HCT116 (cell line): ENCODE data around the gene ARL8B. TPM values are rescaled to one million over a fixed set of nuclear protein-coding genes. Genes with fewer than 3 reads are reported as not detected.

Experiments used
- ATAC-seq: fragments of 200-7000 bp; cut with Tn5 transposase; 2 replicates; pipeline ENCODE4 v1.9.1; 2020; ENCODE audit warnings: mild to moderate bottlenecking, moderate library complexity
- BruUV-seq: library from RNA; stranded (reverse); fragments of 400-500 nt; replicated peaks from 2 replicates; lab custom pipeline; 2021; lab: Mats Ljungman, UMichigan
- CTCF ChIA-PET: fragments of 300-600 bp; sonication (Branson Sonifier 250); formaldehyde crosslinking; loops from one replicate; lab custom pipeline; 2021; ENCODE audit warnings: antibody characterized with exemption; lab: Charles Lee
- POLR2A ChIA-PET: fragments of 300-600, 350-600 bp; sonication (Branson Sonifier 250); formaldehyde crosslinking; loops from one replicate; lab custom pipeline; 2021; ENCODE audit warnings: antibody characterized with exemption; lab: Charles Lee
- RAD21 ChIA-PET, 2 experiments: fragments of 300-600 bp; sonication (Branson Sonifier 250); formaldehyde crosslinking; loops; one replicate each; lab custom pipeline; 2023; ENCODE audit warnings: low total read pairs in 2 of 2; ENCODE audit not compliant: uncharacterized antibody in 2 of 2, unreplicated experiment in 2 of 2, low non-redundant PET in 1 of 2; lab: Charles Lee
- DNase-seq: peaks from one replicate; pipeline ENCODE4 v3.0.0-alpha.2; 2010; ENCODE audit warnings: low read depth, low spot score
- H2AFZ ChIP-seq: fragments of 200-600 bp; shearing (Covaris generic), sonication (generic); 2 replicates; pipeline ENCODE4 v1.6.1; 2017; ENCODE audit warnings: low read depth, mixed run types, mixed read lengths, antibody characterized with exemption, low read length; ENCODE audit not compliant: poor library complexity, severe bottlenecking
- H3K27ac ChIP-seq: 2 replicates; pipeline ENCODE4 v1.5.1; 2012; ENCODE audit warnings: low read depth, low read length
- H3K27me3 ChIP-seq: fragments of 200-600 bp; sonication (generic); 2 replicates; pipeline ENCODE4 v1.6.1; 2016; ENCODE audit warnings: mixed run types, low read length, mixed read lengths; ENCODE audit not compliant: insufficient read depth
- H3K36me3 ChIP-seq, 2 experiments: fragments of 200-500 bp in 1 of 2; fragments of 200-600 bp in 1 of 2; sonication (Bioruptor generic) in 1 of 2; sonication (generic) in 1 of 2; 2 replicates each; pipeline versions ENCODE4 v1.5.1 to v1.6.1; 2014 to 2016; ENCODE audit warnings: low read length in 2 of 2, inconsistent platforms in 1 of 2, mixed read lengths in 1 of 2, mixed run types in 1 of 2; ENCODE audit not compliant: insufficient read depth in 2 of 2, control insufficient read depth in 1 of 2
- H3K4me1 ChIP-seq, 2 experiments: fragments of 200-600 bp in 1 of 2; sonication (generic) in 1 of 2; 2 replicates each; pipeline versions ENCODE4 v1.5.1 to v1.6.1; 2012 to 2017; ENCODE audit warnings: low read length in 2 of 2, inconsistent platforms in 1 of 2, mild to moderate bottlenecking in 1 of 2, mixed read lengths in 1 of 2, mixed run types in 1 of 2, moderate library complexity in 1 of 2; ENCODE audit not compliant: insufficient read depth in 2 of 2, control insufficient read depth in 1 of 2
- H3K4me2 ChIP-seq: fragments of 200-600 bp; sonication (generic); 2 replicates; pipeline ENCODE4 v1.6.1; 2017; ENCODE audit warnings: mixed run types, low read length, mixed read lengths
- H3K4me3 ChIP-seq, 2 experiments: fragments of 200-600 bp in 1 of 2; sonication (generic) in 1 of 2; replicated peaks in 1 of 2; 2 replicates each; pipeline ENCODE4 v1.5.1; 2011 to 2016; ENCODE audit warnings: low read length in 2 of 2, control low read depth in 1 of 2, low read depth in 1 of 2, mild to moderate bottlenecking in 1 of 2, mixed read lengths in 1 of 2, mixed run types in 1 of 2
- H3K79me2 ChIP-seq: fragments of 200-600 bp; sonication (generic); 2 replicates; pipeline ENCODE4 v1.6.1; 2017; ENCODE audit warnings: mild to moderate bottlenecking, mixed run types, low read length, moderate library complexity, mixed read lengths; ENCODE audit not compliant: insufficient read depth
- H3K9ac ChIP-seq: fragments of 200-600 bp; sonication (generic); 2 replicates; pipeline ENCODE4 v1.6.1; 2016; ENCODE audit warnings: low read length, mixed read lengths
- H3K9me2 ChIP-seq: fragments of 200-600 bp; sonication (generic), shearing (Covaris generic); 2 replicates; pipeline ENCODE4 v1.6.1; 2017; ENCODE audit warnings: mixed run types, mild to moderate bottlenecking, moderate library complexity; ENCODE audit not compliant: insufficient read depth
- H3K9me3 ChIP-seq, 2 experiments: fragments of 200-500 bp in 1 of 2; fragments of 200-600 bp in 1 of 2; sonication (Bioruptor generic) in 1 of 2; sonication (generic) in 1 of 2; 2 replicates each; pipeline ENCODE4 v1.6.1; 2014 to 2017; ENCODE audit warnings: low read length in 2 of 2, mixed read lengths in 2 of 2, inconsistent platforms in 1 of 2, low read depth in 1 of 2, mild to moderate bottlenecking in 1 of 2, mixed run types in 1 of 2, moderate library complexity in 1 of 2; ENCODE audit not compliant: control insufficient read depth in 1 of 2, insufficient read depth in 1 of 2
- H4K20me1 ChIP-seq: fragments of 200-600 bp; sonication (generic), shearing (Covaris generic); 2 replicates; pipeline ENCODE4 v1.6.1; 2017; ENCODE audit warnings: mixed run types, mild to moderate bottlenecking, moderate library complexity; ENCODE audit not compliant: insufficient read depth
- CBX3 ChIP-seq: IDR thresholded peaks from 2 replicates; pipeline ENCODE4 v1.6.1; 2012; ENCODE audit warnings: low read depth
- CEBPB ChIP-seq: IDR thresholded peaks from 2 replicates; pipeline ENCODE4 v1.6.1; 2012; ENCODE audit warnings: low read depth
- EGR1 ChIP-seq: IDR thresholded peaks from 2 replicates; pipeline ENCODE4 v1.6.1; 2012; ENCODE audit warnings: low read depth
- ELF1 ChIP-seq: IDR thresholded peaks from 2 replicates; pipeline ENCODE4 v1.6.1; 2012; ENCODE audit warnings: low read depth, borderline replicate concordance
- JUND ChIP-seq: IDR thresholded peaks from 2 replicates; pipeline ENCODE4 v1.6.1; 2012
- POLR2A ChIP-seq: IDR thresholded peaks from 2 replicates; pipeline ENCODE4 v1.7.0; 2011; ENCODE audit warnings: borderline replicate concordance; ENCODE audit not compliant: insufficient read depth, insufficient read length; ENCODE audit errors: extremely low read depth
- RAD21 ChIP-seq: IDR thresholded peaks from 2 replicates; pipeline ENCODE4 v1.6.1; 2012; ENCODE audit warnings: low read depth, mild to moderate bottlenecking
- SIN3A ChIP-seq: IDR thresholded peaks from 2 replicates; pipeline ENCODE4 v1.6.1; 2012; ENCODE audit warnings: low read depth
- SRF ChIP-seq: IDR thresholded peaks from 2 replicates; pipeline ENCODE4 v1.6.1; 2012; ENCODE audit warnings: low read depth
- TCF7L2 ChIP-seq: IDR thresholded peaks from 2 replicates; pipeline ENCODE4 v1.7.0; 2011; ENCODE audit warnings: borderline replicate concordance, inconsistent platforms; ENCODE audit not compliant: insufficient read depth, insufficient read length; ENCODE audit errors: extremely low read depth
- ZBTB33 ChIP-seq: IDR thresholded peaks from 2 replicates; pipeline ENCODE4 v1.6.1; 2011; ENCODE audit warnings: mild to moderate bottlenecking, low read length, moderate library complexity; ENCODE audit not compliant: insufficient replicate concordance; ENCODE audit errors: extremely low read depth
- ZFX ChIP-seq: fragments of 450-650 bp; IDR thresholded peaks from 2 replicates; pipeline ENCODE4 v1.6.1; 2017
- ZNF274 ChIP-seq: fragments of 200-500 bp; sonication (Bioruptor generic); IDR thresholded peaks from 2 replicates; pipeline ENCODE4 v1.6.1; 2014; ENCODE audit warnings: mild to moderate bottlenecking, low read depth, low read length, inconsistent platforms
- intact Hi-C: fragments of 100-400 bp; cut with micrococcal nuclease; formaldehyde crosslinking; loops from 2 replicates; pipeline ENCODE4 v1.10.0; 2022
- total RNA-seq: library from RNA; stranded (reverse); gene quantifications from one replicate; pipeline ENCODE4 v1.2.1, GENCODE V29; 2021; ENCODE audit not compliant: unreplicated experiment
- TF ChIP-seq, protein P1 (sequence below): IDR thresholded peaks from 2 replicates; pipeline ENCODE4 v1.6.1; 2012
- TF ChIP-seq, protein P2 (sequence below), 3 experiments: fragments of 200-600 bp in 1 of 3; sonication (generic) in 1 of 3; IDR thresholded peaks in 2 of 3; conservative IDR thresholded peaks in 1 of 3; 2 replicates each; pipeline ENCODE4 v1.5.1; 2012 to 2017; ENCODE audit warnings: low read depth in 2 of 3, low read length in 2 of 3, antibody characterized with exemption in 1 of 3, borderline replicate concordance in 1 of 3, control low read depth in 1 of 3, mild to moderate bottlenecking in 1 of 3, mixed read lengths in 1 of 3, mixed run types in 1 of 3, moderate library complexity in 1 of 3; ENCODE audit not compliant: insufficient read depth in 1 of 3
- TF ChIP-seq, protein P3 (sequence below): IDR thresholded peaks from 2 replicates; pipeline ENCODE4 v1.6.1; 2012; ENCODE audit warnings: low read depth

Gene ARL8B
- total RNA-seq, 1 experiment from 2014 or later, result 38.1 TPM

- Histone ChIP-seq H3K36me3 (no peaks in the 10 kb centered on the region), H3K9ac (no peak overlapping the region), H3K9me2 (no peaks in the 10 kb centered on the region), H3K4me3 (no peak overlapping the region), H2AFZ (no peak overlapping the region), H3K27ac (no peak overlapping the region), H3K79me2 (peaks cover 89% of the 10 kb centered on the region), H3K4me1 (peaks cover 5 to 6% of the 10 kb centered on the region in 2 experiments; a peak in 3 of 4 replicates), H3K9me3 (no peaks in the 10 kb centered on the region), H3K4me2 (no peak overlapping the region), H3K27me3 (no peaks in the 10 kb centered on the region), H4K20me1 (peaks cover 11% of the 10 kb centered on the region)
- TF ChIP-seq EGR1, result no peak
- TF ChIP-seq ELF1, result no peak
- TF ChIP-seq TCF7L2, result no peak
- TF ChIP-seq ZBTB33, result no peak
- no peak for TF ChIP-seq POLR2A
- TF ChIP-seq, protein P1, sequence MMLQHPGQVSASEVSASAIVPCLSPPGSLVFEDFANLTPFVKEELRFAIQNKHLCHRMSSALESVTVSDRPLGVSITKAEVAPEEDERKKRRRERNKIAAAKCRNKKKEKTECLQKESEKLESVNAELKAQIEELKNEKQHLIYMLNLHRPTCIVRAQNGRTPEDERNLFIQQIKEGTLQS, result no peak
- TF ChIP-seq, protein P2, sequence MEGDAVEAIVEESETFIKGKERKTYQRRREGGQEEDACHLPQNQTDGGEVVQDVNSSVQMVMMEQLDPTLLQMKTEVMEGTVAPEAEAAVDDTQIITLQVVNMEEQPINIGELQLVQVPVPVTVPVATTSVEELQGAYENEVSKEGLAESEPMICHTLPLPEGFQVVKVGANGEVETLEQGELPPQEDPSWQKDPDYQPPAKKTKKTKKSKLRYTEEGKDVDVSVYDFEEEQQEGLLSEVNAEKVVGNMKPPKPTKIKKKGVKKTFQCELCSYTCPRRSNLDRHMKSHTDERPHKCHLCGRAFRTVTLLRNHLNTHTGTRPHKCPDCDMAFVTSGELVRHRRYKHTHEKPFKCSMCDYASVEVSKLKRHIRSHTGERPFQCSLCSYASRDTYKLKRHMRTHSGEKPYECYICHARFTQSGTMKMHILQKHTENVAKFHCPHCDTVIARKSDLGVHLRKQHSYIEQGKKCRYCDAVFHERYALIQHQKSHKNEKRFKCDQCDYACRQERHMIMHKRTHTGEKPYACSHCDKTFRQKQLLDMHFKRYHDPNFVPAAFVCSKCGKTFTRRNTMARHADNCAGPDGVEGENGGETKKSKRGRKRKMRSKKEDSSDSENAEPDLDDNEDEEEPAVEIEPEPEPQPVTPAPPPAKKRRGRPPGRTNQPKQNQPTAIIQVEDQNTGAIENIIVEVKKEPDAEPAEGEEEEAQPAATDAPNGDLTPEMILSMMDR (IDR thresholded peaks at IDR 0.05 in 2 of 3, conservative IDR thresholded peaks at IDR 0.05 in 1 of 3; ENCODE audit: borderline replicate concordance in 1 of 3, insufficient read depth in 1 of 3, low read depth in 2 of 3, low read length in 2 of 3), result no peak
- TF ChIP-seq RAD21, result no peak
- no peak for TF ChIP-seq JUND
- no peak for TF ChIP-seq SIN3A
- no peak for TF ChIP-seq ZNF274
- TF ChIP-seq, protein P3, sequence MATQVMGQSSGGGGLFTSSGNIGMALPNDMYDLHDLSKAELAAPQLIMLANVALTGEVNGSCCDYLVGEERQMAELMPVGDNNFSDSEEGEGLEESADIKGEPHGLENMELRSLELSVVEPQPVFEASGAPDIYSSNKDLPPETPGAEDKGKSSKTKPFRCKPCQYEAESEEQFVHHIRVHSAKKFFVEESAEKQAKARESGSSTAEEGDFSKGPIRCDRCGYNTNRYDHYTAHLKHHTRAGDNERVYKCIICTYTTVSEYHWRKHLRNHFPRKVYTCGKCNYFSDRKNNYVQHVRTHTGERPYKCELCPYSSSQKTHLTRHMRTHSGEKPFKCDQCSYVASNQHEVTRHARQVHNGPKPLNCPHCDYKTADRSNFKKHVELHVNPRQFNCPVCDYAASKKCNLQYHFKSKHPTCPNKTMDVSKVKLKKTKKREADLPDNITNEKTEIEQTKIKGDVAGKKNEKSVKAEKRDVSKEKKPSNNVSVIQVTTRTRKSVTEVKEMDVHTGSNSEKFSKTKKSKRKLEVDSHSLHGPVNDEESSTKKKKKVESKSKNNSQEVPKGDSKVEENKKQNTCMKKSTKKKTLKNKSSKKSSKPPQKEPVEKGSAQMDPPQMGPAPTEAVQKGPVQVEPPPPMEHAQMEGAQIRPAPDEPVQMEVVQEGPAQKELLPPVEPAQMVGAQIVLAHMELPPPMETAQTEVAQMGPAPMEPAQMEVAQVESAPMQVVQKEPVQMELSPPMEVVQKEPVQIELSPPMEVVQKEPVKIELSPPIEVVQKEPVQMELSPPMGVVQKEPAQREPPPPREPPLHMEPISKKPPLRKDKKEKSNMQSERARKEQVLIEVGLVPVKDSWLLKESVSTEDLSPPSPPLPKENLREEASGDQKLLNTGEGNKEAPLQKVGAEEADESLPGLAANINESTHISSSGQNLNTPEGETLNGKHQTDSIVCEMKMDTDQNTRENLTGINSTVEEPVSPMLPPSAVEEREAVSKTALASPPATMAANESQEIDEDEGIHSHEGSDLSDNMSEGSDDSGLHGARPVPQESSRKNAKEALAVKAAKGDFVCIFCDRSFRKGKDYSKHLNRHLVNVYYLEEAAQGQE, result no peak
- TF ChIP-seq ZFX, result no peak
- no peak for TF ChIP-seq SRF
- TF ChIP-seq CEBPB, result no peak
- no peak for TF ChIP-seq CBX3
- DNase-seq (no peak), ATAC-seq (no peak)
- no TSS peak for BruUV-seq
- intact Hi-C loops, result no loop called here
- RAD21 ChIA-PET, result no interaction called here
- CTCF ChIA-PET, result no interaction called here
- POLR2A ChIA-PET, result no interaction called here
These were observed 27.3 kb downstream of the ARL8B start for GRCh38 chr3:5149306-5149880.
